ENCODE results near the gene CPA2.

CPA2 gene

GRCh38 chr7:130272381-130273080 lies 5.9 kb downstream of the CPA2 start:
- H3K4me3 ChIP-seq (ENCODE audit: low read depth, low read length) = no peak overlapping the region
- DNase-seq (ENCODE audit: low read depth) = no peak
- TF ChIP-seq CTCF (IDR thresholded peaks at IDR 0.05; ENCODE audit: low read depth, low read length, missing control alignments) = no peak

- H3K4me3 ChIP-seq (ENCODE audit: low read depth, low read length) = no peak overlapping the region
- no peak for TF ChIP-seq CTCF (IDR thresholded peaks at IDR 0.05; ENCODE audit: low read depth, low read length, missing control alignments)
These were observed 6.6 kb downstream of the CPA2 start for GRCh38 chr7:130273081-130273932.

GRCh38 chr7:130273933-130274255 lies 7.2 kb downstream of the CPA2 start:
- DNase-seq (ENCODE audit: low read depth) = no peak
- TF ChIP-seq CTCF (IDR thresholded peaks at IDR 0.05; ENCODE audit: low read depth, low read length, missing control alignments) = no peak
- no peak overlapping the region for H3K4me3 ChIP-seq (ENCODE audit: low read depth, low read length)

More at GRCh38 chr7:130273081-130273932, 6.6 kb downstream of the CPA2 start:
- DNase-seq (ENCODE audit: low read depth) = no peak

GRCh38 chr7:130274296-130274695 lies 7.6 kb downstream of the CPA2 start:
- no peak for DNase-seq (ENCODE audit: low read depth)
- no peak overlapping the region for H3K4me3 ChIP-seq (ENCODE audit: low read depth, low read length)
- no peak for TF ChIP-seq CTCF (IDR thresholded peaks at IDR 0.05; ENCODE audit: low read depth, low read length, missing control alignments)

- no peak for TF ChIP-seq CTCF (IDR thresholded peaks at IDR 0.05; ENCODE audit: low read depth, low read length, missing control alignments)
- no peak overlapping the region for H3K4me3 ChIP-seq (ENCODE audit: low read depth, low read length)
- no peak for DNase-seq (ENCODE audit: low read depth)
These were observed 8.4 kb downstream of the CPA2 start for GRCh38 chr7:130274983-130275591.

- no peak for TF ChIP-seq CTCF (IDR thresholded peaks at IDR 0.05; ENCODE audit: low read depth, low read length, missing control alignments)
- H3K4me3 ChIP-seq (ENCODE audit: low read depth, low read length) = no peak overlapping the region
- no peak for DNase-seq (ENCODE audit: low read depth)
These were observed 9.2 kb downstream of the CPA2 start for GRCh38 chr7:130275826-130276297.
